A172 (cell line): ENCODE data around the gene SRSF9. TPM values are rescaled to one million over a fixed set of nuclear protein-coding genes. Genes with fewer than 3 reads are reported as not detected.

Source experiments
- DNase-seq: peaks from one replicate; pipeline ENCODE4 v3.0.0-alpha.2; 2015; ENCODE audit warnings: low spot score
- total RNA-seq: library from RNA; depleted of rRNA; stranded (reverse); fragments of >200 nt; shearing (Covaris generic); gene quantifications from 2 replicates; pipeline ENCODE4 v1.2.3, GENCODE V29; 2014

The SRSF9 gene
- total RNA-seq, 1 experiment from 2014 or later: 189 TPM

DNA sequence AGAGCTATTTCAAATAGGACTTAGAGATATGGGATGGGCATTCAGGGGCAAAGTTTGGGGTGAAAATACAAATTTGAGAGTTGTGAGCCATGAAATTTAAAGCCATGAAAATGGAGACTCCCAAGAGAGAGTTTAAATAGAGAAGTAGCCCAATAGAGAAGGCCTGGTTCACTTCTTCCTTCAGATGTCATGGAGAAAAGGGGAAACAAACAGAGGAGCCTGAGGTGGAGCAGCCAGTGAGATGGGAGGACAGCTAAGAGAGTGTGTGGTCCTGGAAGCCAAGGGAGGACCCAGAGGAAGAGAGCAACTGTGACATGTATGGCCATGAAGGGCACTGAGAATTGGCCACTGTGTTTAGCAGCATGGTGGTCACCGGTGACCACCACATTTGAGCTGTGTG is 14.1 kb upstream of the SRSF9 start:
- no peak for DNase-seq

- DNase-seq: no peak
Measured at GRCh38 chr12:120481022-120481767, 11.6 kb upstream of the SRSF9 start.

- DNase-seq: no peak
Measured at GRCh38 chr12:120480211-120480610, 10.7 kb upstream of the SRSF9 start.

DNA sequence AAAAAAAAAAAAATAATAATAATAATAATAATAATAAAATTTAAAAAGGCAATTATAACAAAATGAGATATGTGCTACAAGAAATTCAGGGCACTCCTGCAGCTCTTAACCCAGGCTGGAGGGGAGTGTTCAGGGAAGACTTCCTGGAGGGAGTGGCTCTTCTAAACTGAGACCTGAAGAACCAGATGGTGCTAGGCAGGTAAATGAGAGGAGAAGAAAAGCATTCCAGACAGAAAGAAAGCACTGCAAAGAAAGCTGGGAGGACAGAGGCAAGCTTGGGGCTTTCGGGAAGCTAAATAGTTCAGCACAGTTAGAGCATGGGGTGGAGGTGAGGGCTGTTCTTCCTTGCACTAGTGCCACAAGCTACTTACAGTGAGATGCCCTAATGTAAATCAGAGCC is 9.9 kb upstream of the SRSF9 start:
- DNase-seq: no peak

- DNase-seq: no peak
Measured at GRCh38 chr12:120475643-120476042, 6.1 kb upstream of the SRSF9 start.

- peak; percentile 88 for DNase-seq
Measured at GRCh38 chr12:120474616-120474960, 5.0 kb upstream of the SRSF9 start.

GRCh38 chr12:120473807-120474615 is 4.5 kb upstream of the SRSF9 start:
- DNase-seq: no peak

- DNase-seq: no peak
Measured at GRCh38 chr12:120472521-120472920, 3.0 kb upstream of the SRSF9 start.

GRCh38 chr12:120470150-120470784 is 719 bp upstream of the SRSF9 start:
- DNase-seq: no peak

GRCh38 chr12:120468821-120469449 is 613 bp downstream of the SRSF9 start:
- no peak for DNase-seq

DNA sequence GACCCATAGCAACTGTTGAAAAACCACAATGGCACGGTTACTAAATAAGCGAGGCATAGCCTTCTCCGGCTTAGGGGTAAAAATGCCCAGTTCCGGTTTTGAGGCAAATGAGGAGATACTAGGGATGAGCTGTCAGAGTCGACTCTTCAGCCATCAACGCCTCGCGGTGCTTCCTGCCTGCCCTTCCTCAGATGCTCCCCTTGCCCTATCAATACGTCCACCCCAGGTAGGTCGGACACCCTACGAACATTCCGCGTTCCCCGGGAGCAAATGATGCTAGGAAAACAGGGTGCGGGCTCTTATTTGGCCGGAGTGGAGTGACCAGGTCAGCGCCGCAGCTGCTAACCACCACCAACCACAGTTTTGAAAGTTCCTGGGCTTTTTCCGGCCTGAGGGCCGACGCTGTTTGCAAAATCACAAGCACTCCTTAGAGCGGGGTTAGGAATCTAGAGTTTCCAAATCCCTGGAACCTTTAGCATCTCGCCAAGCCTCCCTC is 1.2 kb downstream of the SRSF9 start:
- peak; percentile 39 for DNase-seq

DNA sequence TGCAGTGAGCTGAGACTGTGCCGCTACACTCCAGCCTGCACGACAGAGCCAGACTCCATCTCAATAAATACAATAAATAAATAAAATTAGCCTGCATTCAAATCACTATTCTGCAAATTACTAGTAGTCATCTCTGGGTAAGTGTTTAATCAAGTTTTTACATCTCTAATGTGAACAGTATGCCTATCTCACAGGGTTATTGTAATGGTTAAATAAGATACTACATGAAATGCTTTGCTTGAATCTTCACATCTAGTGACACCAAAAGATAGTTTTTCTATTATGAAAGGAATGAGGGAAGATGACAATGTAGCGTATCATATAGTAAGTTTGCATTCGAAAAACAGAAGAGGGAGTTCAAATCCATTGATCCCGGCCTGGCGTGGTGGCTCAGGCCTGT is 2.1 kb downstream of the SRSF9 start:
- no peak for DNase-seq

DNA sequence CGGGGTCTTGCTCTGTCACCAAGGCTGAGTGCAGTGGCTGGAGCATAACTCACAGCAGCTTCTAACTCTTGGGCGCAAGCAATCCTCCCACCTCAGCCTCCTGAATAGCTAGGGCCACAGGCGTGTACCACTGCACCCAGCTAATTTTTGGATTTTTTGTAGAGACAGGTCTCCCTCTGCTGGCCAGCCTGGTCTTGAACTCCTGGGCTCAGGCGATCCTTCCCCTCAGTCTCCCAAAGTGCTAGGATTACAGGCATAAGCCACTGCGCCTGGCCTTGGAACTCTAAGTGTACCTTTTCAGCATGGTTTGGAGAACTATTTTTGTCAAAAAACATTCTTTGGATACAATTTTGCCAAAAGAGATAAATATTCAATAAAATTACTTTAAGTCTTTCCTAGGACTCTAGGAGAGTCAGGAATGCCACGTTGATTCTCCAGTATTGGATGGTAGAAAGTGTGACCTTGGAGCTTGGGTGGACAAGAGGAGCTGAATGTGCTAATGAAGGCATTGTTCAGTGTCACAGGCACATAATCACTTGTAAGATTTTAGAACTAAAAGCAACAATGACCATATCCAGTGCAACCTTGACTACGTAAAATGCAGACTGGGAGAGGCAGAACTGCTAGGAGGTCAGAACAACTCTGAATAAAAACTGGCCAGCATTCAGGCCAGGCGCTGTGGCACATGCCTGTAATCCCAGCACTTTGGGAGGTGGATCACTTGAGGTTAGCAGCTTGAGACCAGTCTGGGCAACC is 2.8 kb downstream of the SRSF9 start:
- DNase-seq: no peak

- no peak for DNase-seq
Measured at GRCh38 chr12:120465756-120466155, 3.8 kb downstream of the SRSF9 start.

GRCh38 chr12:120463712-120464111 is 5.8 kb downstream of the SRSF9 start:
- DNase-seq: no peak

GRCh38 chr12:120462099-120462640 is 7.4 kb downstream of the SRSF9 start:
- DNase-seq: no peak

- no peak for DNase-seq
Measured at GRCh38 chr12:120460157-120460556, 9.4 kb downstream of the SRSF9 start.

DNA sequence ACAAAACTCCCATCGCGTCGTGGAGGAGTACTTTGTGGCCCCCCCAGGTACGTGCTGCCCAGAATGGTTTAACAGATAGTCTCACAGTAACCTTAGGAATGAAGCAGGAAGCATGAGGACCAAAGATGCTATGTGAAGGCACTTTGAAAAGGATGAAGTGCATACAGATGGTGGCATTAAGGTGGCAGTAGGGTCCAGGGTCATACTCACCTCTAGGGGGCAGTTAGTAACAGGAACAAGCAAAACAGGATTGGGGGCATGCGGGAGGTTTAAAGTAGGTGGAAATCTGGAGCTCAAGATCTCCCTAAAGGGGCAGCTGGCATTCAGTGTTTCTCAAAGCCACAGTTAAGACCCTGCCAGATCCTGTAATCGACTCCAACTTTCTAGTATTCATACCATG is 12.4 kb downstream of the SRSF9 start:
- no peak for DNase-seq

DNA sequence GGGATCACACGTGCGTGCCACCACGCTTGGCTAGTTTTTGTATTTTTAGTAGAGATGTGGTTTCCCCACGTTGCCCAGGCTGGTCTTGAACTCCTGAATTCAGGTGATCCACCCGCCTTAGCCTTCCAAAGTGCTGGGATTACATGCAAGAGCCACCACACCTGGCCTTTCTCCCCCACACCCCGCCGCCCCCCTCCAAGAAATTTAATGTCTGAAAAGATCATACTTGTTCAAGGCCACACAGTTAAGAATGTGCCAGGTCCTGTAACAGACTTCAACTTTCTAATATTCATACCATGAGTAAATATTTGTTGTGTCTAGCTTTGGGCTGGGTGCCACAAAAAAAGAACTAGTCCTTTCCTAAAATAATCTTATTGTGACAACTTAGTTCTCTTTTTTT is 14.2 kb downstream of the SRSF9 start:
- no peak for DNase-seq

DNA sequence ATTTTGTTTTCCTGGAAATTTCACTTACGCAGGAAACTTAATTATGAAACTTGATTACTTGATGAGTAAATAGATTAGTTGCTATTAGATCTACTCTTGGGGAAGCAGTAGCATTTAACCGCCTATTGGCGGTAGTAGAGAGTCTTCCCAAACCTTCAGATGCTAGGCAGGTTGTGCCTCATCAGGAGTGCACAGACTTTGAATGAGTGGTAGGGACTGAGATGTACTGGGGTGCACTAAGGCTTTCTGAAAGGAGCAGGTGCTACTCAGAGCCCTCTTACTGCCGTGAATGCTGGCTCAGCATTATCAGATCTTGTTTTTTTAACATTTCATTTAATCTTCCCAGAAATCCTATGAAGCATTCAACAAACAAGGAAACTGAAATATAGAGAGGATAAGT is 15.6 kb downstream of the SRSF9 start:
- DNase-seq: no peak

DNA sequence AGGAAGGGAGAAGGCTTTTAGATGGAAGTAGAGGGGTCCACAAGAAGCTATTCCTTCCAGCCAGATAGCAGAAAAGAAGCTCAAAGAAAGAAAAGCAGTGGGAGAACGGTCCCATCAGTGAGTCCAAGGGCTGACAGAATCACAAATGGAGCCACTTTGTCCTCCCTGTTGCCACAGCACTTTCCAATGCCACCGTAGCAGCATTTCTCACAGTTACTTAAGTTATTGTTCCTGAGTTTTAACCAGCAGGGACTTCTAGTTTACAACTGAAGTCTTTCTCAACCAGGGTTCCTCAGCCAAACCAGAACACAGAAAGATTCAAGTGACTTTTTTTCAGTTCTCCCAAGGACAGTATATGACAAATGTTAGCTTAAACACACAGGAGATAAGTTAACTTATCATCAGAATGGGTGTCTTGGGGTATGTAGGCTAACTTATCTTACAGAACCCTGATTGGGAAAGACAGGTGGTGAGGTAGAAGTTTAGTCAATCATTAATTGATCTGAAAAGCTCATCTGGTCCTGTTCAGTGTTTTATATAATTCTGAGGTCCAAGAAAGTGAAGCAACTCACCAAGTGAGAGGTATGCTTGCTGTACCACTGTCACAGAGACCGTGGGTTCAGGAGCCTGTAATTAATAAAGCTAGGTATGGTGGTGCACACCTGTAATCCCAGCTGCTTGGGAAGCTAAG is 16.3 kb downstream of the SRSF9 start:
- DNase-seq: no peak
